Erythroblast (primary cell): ENCODE measurements around the gene NR1H2.

Experiments used
- GATA1 ChIP-seq: IDR thresholded peaks from 2 replicates; pipeline ENCODE4 v1.6.1; 2011; ENCODE audit warnings: low read depth, mild to moderate bottlenecking, control low read depth, low read length, moderate library complexity
- POLR2A ChIP-seq: IDR thresholded peaks from 2 replicates; pipeline ENCODE4 v1.6.1; 2011; ENCODE audit warnings: mild to moderate bottlenecking, low read length

DNA sequence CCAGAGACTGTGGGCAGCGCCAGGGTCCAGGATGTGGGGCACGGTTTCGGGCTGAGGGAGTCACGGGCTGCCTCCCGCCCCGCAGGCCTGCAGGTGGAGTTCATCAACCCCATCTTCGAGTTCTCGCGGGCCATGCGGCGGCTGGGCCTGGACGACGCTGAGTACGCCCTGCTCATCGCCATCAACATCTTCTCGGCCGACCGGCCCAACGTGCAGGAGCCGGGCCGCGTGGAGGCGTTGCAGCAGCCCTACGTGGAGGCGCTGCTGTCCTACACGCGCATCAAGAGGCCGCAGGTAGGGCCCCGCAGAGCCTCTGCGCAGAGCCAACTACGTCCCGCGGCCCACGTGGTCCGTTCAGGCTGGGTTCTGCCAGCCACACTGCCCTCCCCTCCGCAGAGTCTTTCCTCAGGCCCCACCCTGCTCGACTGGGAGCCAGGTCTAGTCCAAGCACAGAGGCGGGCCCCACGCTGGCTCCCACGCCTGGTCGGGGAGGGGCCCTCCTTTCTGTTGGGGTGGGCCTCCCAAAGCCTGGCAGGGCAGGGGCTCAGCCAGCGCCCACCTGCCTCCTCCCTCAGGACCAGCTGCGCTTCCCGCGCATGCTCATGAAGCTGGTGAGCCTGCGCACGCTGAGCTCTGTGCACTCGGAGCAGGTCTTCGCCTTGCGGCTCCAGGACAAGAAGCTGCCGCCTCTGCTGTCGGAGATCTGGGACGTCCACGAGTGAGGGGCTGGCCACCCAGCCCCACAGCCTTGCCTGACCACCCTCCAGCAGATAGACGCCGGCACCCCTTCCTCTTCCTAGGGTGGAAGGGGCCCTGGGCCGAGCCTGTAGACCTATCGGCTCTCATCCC lies 5.8 kb downstream of the NR1H2 start:
- TF ChIP-seq POLR2A: no peak
- no peak for TF ChIP-seq GATA1
